ENCODE measurements around the gene PHGDH.

PHGDH gene

DNA sequence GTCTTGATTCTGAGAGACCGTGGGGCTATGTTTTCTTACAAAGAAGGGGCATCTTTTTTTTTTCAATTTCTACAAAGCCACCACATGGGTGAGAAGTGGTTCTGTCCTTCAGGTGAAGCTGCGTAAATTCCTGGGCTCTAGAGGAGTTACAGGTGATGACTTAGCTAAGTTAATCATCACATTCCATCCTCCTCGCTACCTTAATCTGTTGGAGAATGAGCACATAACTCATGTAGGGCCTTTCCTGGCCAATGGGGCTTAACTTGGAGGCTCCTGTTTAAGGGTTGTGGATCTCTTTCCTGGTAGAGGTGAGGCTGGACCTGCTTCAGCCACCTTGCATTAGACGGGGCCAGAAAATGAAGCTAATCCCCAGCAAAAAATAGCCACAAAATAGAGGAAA is 79.6 kb downstream of the PHGDH start:
- no peak for DNase-seq (ENCODE audit: low spot score)

All from SW480 (cell line).